SU-DHL-6 (cell line): ENCODE measurements around the gene ATRN.

Experiments
- EZH2phosphoT487 ChIP-seq: fragments of 200-600 bp; sonication (generic), shearing (Covaris generic); conservative IDR thresholded peaks from 2 replicates; pipeline ENCODE4 v1.6.1; 2018; ENCODE audit warnings: mild to moderate bottlenecking, antibody characterized with exemption, low read length, moderate library complexity, mixed read lengths
- TF ChIP-seq, protein P1 (sequence below): fragments of 200-600 bp; sonication (generic); IDR thresholded peaks from one replicate; pipeline ENCODE4 v1.5.1; 2017; ENCODE audit warnings: antibody characterized with exemption, mild to moderate bottlenecking, low read length, moderate library complexity; ENCODE audit not compliant: insufficient read depth, poor library complexity, severe bottlenecking

GRCh38 chr20:3483784-3484183, 13.0 kb downstream of the ATRN start:
- TF ChIP-seq, protein P1, sequence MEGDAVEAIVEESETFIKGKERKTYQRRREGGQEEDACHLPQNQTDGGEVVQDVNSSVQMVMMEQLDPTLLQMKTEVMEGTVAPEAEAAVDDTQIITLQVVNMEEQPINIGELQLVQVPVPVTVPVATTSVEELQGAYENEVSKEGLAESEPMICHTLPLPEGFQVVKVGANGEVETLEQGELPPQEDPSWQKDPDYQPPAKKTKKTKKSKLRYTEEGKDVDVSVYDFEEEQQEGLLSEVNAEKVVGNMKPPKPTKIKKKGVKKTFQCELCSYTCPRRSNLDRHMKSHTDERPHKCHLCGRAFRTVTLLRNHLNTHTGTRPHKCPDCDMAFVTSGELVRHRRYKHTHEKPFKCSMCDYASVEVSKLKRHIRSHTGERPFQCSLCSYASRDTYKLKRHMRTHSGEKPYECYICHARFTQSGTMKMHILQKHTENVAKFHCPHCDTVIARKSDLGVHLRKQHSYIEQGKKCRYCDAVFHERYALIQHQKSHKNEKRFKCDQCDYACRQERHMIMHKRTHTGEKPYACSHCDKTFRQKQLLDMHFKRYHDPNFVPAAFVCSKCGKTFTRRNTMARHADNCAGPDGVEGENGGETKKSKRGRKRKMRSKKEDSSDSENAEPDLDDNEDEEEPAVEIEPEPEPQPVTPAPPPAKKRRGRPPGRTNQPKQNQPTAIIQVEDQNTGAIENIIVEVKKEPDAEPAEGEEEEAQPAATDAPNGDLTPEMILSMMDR: no peak
- TF ChIP-seq EZH2phosphoT487: no peak
